K562 (cell line): ENCODE data around the gene SNRNP70. TPM values are rescaled to one million over a fixed set of nuclear protein-coding genes. Genes with fewer than 3 reads are reported as not detected.

Experiments used
- BRF1 ChIP-seq: IDR thresholded peaks from 3 replicates; pipeline ENCODE4 v1.6.1; 2011; ENCODE audit warnings: borderline replicate concordance, mild to moderate bottlenecking; ENCODE audit not compliant: insufficient read length; ENCODE audit errors: extremely low read depth
- CCNT2 ChIP-seq: IDR thresholded peaks from 2 replicates; pipeline ENCODE4 v1.6.1; 2011; ENCODE audit warnings: borderline replicate concordance, low read depth, mild to moderate bottlenecking, moderate library complexity, mixed read lengths, low read length; ENCODE audit not compliant: insufficient read length; ENCODE audit errors: extremely low read depth
- EP300 ChIP-seq: IDR thresholded peaks from 2 replicates; pipeline ENCODE4 v1.6.1; 2012; ENCODE audit warnings: low read length, improper control_type of control experiment
- ETV5 ChIP-seq: sonication (generic); formaldehyde crosslinking; IDR thresholded peaks from 2 replicates; pipeline ENCODE4 v1.4.0; 2020; ENCODE audit warnings: low read depth, mild to moderate bottlenecking, missing genetic modification reagents
- NCOA4 ChIP-seq: fragments of 450-650 bp; IDR thresholded peaks from 2 replicates; pipeline ENCODE4 v1.6.1; 2018; ENCODE audit warnings: mild to moderate bottlenecking; ENCODE audit not compliant: partially characterized antibody
- NFYB ChIP-seq: IDR thresholded peaks from 2 replicates; pipeline ENCODE4 v1.6.1; 2011; ENCODE audit warnings: mild to moderate bottlenecking, moderate library complexity; ENCODE audit not compliant: insufficient read length; ENCODE audit errors: extremely low read depth
- SAFB2 ChIP-seq: fragments of 200-400 bp; formaldehyde crosslinking; IDR thresholded peaks from 2 replicates; pipeline ENCODE4 v1.6.1; 2018; ENCODE audit warnings: borderline replicate concordance, low read length, low read depth, moderate library complexity; ENCODE audit not compliant: severe bottlenecking
- SMARCA5 ChIP-seq: fragments of 450-650 bp; IDR thresholded peaks from 2 replicates; pipeline ENCODE4 v1.6.1; 2016
- SMARCE1 ChIP-seq: fragments of 450-650 bp; IDR thresholded peaks from 2 replicates; pipeline ENCODE4 v1.7.1; 2016; ENCODE audit warnings: mild to moderate bottlenecking
- SNIP1 ChIP-seq: fragments of 450-650 bp; IDR thresholded peaks from 2 replicates; pipeline ENCODE4 v1.7.1; 2017; ENCODE audit warnings: low read depth, mild to moderate bottlenecking
- ZNF197 ChIP-seq: fragments of 200-800 bp; sonication (Bioruptor generic); IDR thresholded peaks from 2 replicates; pipeline ENCODE4 v1.6.1; 2016; ENCODE audit warnings: low read depth, missing genetic modification characterization, missing compliant biosample characterization
- ZNF586 ChIP-seq: fragments of 450-650 bp; formaldehyde crosslinking; conservative IDR thresholded peaks from 2 replicates; pipeline ENCODE4 v1.4.0; 2020; ENCODE audit warnings: mild to moderate bottlenecking, moderate library complexity
- ZNF830 ChIP-seq: fragments of 250-450 bp; sonication (Bioruptor Pico); IDR thresholded peaks from 2 replicates; pipeline ENCODE4 v1.5.0; 2021; ENCODE audit warnings: mild to moderate bottlenecking
- polyA plus RNA-seq, 8 experiments: library from polyadenylated mRNA; depleted of rRNA in 4 of 8; stranded (reverse) in 5 of 8; unstranded in 3 of 8; fragments of >200 nt; fragmentation: Nextera tagmentation in 2 of 8; fragmentation: Illumina TruSeq in 1 of 8; extraction: Ambion mirVana in 2 of 8; extraction: Trizol in 1 of 8; gene quantifications; 2 replicates each; pipeline versions ENCODE4 v1.2.1 to v1.2.3, GENCODE V29; 2011 to 2014; ENCODE audit warnings: inconsistent platforms in 1 of 8, missing spikeins in 1 of 8
- total RNA-seq, 7 experiments: library from RNA; depleted of rRNA in 6 of 7; stranded (reverse); fragments of >200 nt in 6 of 7; fragmentation: Illumina TruSeq in 2 of 7; extraction: Trizol in 2 of 7; gene quantifications; 2 replicates each; pipeline versions ENCODE4 v1.2.1 to v1.2.3, GENCODE V29; 2011 to 2021; ENCODE audit warnings: low replicate concordance in 1 of 7
- TF ChIP-seq, protein P1 (sequence below): fragments of 450-650 bp; IDR thresholded peaks from 2 replicates; pipeline ENCODE4 v1.6.1; 2016; ENCODE audit warnings: low read depth
- TF ChIP-seq, protein P2 (sequence below): sonication (generic); formaldehyde crosslinking; IDR thresholded peaks from 2 replicates; pipeline ENCODE4 v1.8.0; 2022; ENCODE audit warnings: missing genetic modification reagents, mild to moderate bottlenecking, moderate library complexity, borderline replicate concordance
- TF ChIP-seq, protein P3 (sequence below), 2 experiments: IDR thresholded peaks in 1 of 2; conservative IDR thresholded peaks in 1 of 2; 2 replicates each; pipeline ENCODE4 v1.6.1; 2016; ENCODE audit warnings: low read depth in 2 of 2, mild to moderate bottlenecking in 1 of 2, missing compliant biosample characterization in 1 of 2, missing genetic modification characterization in 1 of 2, moderate library complexity in 1 of 2

Gene SNRNP70
- total and polyA plus RNA-seq, 9 of the 15 experiments (the other 6 are each of a cell fraction or from before 2014, with no cell fraction given) = 2.8 to 496 (median 136) TPM

DNA sequence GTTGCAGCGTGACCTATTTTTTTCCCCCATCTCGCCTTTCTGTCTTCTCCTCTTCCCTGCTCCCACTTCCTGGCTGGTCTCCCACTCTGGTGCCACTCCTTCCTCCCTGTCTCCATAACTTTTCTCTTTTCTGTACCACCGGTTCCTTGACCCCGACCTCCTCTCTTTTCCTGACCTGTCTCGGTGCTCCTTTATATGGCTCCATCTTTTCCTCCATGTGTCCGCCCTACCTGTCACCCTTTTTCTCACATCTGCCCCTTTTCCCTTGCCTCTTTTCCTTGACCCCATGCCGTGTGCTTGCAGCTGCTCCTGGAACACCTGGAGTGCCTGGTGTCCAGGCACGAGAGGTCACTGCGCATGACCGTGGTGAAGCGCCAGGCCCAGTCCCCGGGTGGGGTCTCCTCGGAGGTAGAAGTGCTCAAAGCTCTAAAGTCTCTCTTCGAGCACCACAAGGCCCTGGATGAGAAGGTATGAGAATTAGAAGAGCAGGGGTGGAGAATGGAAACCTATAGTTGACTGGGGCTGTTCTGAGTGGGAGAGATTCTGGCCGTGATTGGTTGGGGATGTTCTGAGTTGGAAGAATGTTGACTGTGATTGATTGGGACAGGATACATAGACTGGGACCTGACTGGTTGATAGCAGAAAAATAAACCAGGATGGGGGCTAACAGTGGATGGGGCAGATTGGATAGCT lies 43.4 kb downstream of the SNRNP70 start (continued):
- TF ChIP-seq, protein P1, sequence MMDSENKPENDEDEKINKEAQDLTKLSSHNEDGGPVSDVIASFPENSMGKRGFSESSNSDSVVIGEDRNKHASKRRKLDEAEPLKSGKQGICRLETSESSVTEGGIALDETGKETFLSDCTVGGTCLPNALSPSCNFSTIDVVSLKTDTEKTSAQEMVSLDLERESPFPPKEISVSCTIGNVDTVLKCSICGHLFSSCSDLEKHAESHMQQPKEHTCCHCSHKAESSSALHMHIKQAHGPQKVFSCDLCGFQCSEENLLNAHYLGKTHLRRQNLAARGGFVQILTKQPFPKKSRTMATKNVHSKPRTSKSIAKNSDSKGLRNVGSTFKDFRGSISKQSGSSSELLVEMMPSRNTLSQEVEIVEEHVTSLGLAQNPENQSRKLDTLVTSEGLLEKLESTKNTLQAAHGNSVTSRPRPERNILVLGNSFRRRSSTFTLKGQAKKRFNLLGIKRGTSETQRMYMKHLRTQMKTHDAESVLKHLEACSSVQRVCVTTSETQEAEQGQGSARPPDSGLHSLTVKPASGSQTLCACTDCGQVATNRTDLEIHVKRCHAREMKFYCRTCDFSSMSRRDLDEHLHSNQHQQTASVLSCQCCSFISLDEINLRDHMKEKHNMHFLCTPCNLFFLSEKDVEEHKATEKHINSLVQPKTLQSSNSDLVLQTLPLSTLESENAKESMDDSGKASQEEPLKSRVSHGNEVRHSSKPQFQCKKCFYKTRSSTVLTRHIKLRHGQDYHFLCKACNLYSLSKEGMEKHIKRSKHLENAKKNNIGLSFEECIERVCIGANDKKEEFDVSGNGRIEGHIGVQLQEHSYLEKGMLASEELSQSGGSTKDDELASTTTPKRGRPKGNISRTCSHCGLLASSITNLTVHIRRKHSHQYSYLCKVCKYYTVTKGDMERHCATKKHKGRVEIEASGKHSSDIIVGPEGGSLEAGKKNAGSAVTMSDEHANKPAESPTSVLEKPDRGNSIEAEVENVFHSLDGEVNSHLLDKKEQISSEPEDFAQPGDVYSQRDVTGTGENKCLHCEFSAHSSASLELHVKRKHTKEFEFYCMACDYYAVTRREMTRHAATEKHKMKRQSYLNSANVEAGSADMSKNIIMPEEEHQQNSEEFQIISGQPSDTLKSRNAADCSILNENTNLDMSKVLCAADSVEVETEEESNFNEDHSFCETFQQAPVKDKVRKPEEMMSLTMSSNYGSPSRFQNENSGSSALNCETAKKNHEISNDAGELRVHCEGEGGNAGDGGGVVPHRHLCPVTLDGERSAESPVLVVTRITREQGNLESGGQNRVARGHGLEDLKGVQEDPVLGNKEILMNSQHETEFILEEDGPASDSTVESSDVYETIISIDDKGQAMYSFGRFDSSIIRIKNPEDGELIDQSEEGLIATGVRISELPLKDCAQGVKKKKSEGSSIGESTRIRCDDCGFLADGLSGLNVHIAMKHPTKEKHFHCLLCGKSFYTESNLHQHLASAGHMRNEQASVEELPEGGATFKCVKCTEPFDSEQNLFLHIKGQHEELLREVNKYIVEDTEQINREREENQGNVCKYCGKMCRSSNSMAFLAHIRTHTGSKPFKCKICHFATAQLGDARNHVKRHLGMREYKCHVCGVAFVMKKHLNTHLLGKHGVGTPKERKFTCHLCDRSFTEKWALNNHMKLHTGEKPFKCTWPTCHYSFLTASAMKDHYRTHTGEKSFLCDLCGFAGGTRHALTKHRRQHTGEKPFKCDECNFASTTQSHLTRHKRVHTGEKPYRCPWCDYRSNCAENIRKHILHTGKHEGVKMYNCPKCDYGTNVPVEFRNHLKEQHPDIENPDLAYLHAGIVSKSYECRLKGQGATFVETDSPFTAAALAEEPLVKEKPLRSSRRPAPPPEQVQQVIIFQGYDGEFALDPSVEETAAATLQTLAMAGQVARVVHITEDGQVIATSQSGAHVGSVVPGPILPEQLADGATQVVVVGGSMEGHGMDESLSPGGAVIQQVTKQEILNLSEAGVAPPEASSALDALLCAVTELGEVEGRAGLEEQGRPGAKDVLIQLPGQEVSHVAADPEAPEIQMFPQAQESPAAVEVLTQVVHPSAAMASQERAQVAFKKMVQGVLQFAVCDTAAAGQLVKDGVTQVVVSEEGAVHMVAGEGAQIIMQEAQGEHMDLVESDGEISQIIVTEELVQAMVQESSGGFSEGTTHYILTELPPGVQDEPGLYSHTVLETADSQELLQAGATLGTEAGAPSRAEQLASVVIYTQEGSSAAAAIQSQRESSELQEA = no peak
- TF ChIP-seq CCNT2 (no peak), NCOA4 (no peak), ZNF197 (CRISPR knock-in tag) (no peak), BRF1 (no peak), ZNF830 (CRISPR knock-in tag) (no peak), NFYB (no peak), SNIP1 (no peak), SAFB2 (no peak), ETV5 (CRISPR knock-in tag) (no peak), SMARCE1 (no peak), SMARCA5 (no peak), EP300 (no peak), ZNF586 (CRISPR knock-in tag) (no peak)
- TF ChIP-seq, protein P2, sequence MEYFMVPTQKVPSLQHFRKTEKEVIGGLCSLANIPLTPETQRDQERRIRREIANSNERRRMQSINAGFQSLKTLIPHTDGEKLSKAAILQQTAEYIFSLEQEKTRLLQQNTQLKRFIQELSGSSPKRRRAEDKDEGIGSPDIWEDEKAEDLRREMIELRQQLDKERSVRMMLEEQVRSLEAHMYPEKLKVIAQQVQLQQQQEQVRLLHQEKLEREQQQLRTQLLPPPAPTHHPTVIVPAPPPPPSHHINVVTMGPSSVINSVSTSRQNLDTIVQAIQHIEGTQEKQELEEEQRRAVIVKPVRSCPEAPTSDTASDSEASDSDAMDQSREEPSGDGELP (CRISPR knock-in tag) = no peak
- TF ChIP-seq, protein P3, sequence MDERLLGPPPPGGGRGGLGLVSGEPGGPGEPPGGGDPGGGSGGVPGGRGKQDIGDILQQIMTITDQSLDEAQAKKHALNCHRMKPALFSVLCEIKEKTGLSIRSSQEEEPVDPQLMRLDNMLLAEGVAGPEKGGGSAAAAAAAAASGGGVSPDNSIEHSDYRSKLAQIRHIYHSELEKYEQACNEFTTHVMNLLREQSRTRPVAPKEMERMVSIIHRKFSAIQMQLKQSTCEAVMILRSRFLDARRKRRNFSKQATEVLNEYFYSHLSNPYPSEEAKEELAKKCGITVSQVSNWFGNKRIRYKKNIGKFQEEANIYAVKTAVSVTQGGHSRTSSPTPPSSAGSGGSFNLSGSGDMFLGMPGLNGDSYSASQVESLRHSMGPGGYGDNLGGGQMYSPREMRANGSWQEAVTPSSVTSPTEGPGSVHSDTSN (CRISPR knock-in tag; IDR thresholded peaks at IDR 0.05; ENCODE audit: low read depth) = no peak
- TF ChIP-seq, protein P3 (tag; conservative IDR thresholded peaks at IDR 0.05; ENCODE audit: low read depth) = peak; percentile 66
